K562 (cell line): ENCODE results near the gene ATIC. TPM values are rescaled to one million over a fixed set of nuclear protein-coding genes. Genes with fewer than 3 reads are reported as not detected.

Source experiments
- ATAC-seq: fragments of 200-7000 bp; cut with Tn5 transposase; 3 replicates; pipeline ENCODE4 v1.9.1; 2020; ENCODE audit warnings: moderate library complexity
- BruUV-seq: library from RNA; stranded (reverse); fragments of 400-500 nt; replicated peaks from 2 replicates; lab custom pipeline; 2021; lab: Mats Ljungman, UMichigan
- CTCF ChIA-PET: fragments of 300-600 bp; formaldehyde crosslinking; extraction: SDS; loops from one replicate; lab custom pipeline; 2021; ENCODE audit warnings: low intra/inter-chr PET ratio; lab: Yijun Ruan, JAX
- POLR2A ChIA-PET: fragments of 300-600, 350-650 bp; sonication (Branson Sonifier 250); formaldehyde crosslinking; extraction: SDS; loops from one replicate; lab custom pipeline; 2021; ENCODE audit warnings: antibody characterized with exemption, inconsistent platforms; lab: Yijun Ruan, JAX
- DNase-seq, 4 experiments: peaks; one replicate each; pipeline versions ENCODE4 v3.0.0 to v3.0.0-alpha.2; 2011 to 2018; ENCODE audit warnings: low spot score in 3 of 4, mixed read lengths in 3 of 4; ENCODE audit errors: extremely low read depth in 1 of 4
- FAIRE-seq: peaks from 2 replicates; lab custom pipeline; 2011; peaks lifted over from hg19 to GRCh38; lab: Jason Lieb, UNC
- H2AFZ ChIP-seq: 2 replicates; pipeline ENCODE4 v1.6.0; 2011; ENCODE audit warnings: low read depth, low read length, control low read depth, inconsistent platforms
- H3K27ac ChIP-seq: fragments of 200-600 bp; 3 replicates; pipeline ENCODE4 v1.8.0; 2011; ENCODE audit warnings: low read depth, mild to moderate bottlenecking, control low read depth, inconsistent platforms, low read length, moderate library complexity, mixed read lengths; ENCODE audit errors: extremely low read depth
- H3K27me3 ChIP-seq, 2 experiments: fragments of 300-600 bp in 1 of 2; 2 replicates in 1 of 2; 3 replicates in 1 of 2; pipeline versions ENCODE4 v1.6.0 to v1.8.0; 2011; ENCODE audit warnings: inconsistent platforms in 2 of 2, low read length in 2 of 2, mild to moderate bottlenecking in 1 of 2, mixed read lengths in 1 of 2, moderate library complexity in 1 of 2; ENCODE audit not compliant: control insufficient read depth in 2 of 2, insufficient read depth in 2 of 2
- H3K36me3 ChIP-seq: fragments of 300-600 bp; 3 replicates; pipeline ENCODE4 v1.8.0; 2011; ENCODE audit warnings: mild to moderate bottlenecking, low read length, inconsistent platforms; ENCODE audit not compliant: control insufficient read depth, insufficient read depth
- H3K4me1 ChIP-seq, 2 experiments: fragments of 200-600 bp in 1 of 2; replicated peaks in 1 of 2; 2 replicates in 1 of 2; 3 replicates in 1 of 2; pipeline versions ENCODE4 v1.5.1 to v1.8.0; 2011; ENCODE audit warnings: inconsistent platforms in 2 of 2, low read length in 2 of 2, mild to moderate bottlenecking in 1 of 2, mixed read lengths in 1 of 2, moderate library complexity in 1 of 2; ENCODE audit not compliant: control insufficient read depth in 2 of 2, insufficient read depth in 2 of 2
- H3K4me2 ChIP-seq: 2 replicates; pipeline ENCODE4 v1.6.1; 2011; ENCODE audit warnings: low read length, control low read depth, inconsistent platforms, mixed read lengths; ENCODE audit not compliant: insufficient read depth
- H3K4me3 ChIP-seq: fragments of 200-600 bp; sonication (generic), shearing (Covaris generic); 2 replicates; pipeline ENCODE4 v1.5.1; 2016; ENCODE audit warnings: control low read depth, inconsistent platforms
- H3K79me2 ChIP-seq: fragments of 200-600 bp; 3 replicates; pipeline ENCODE4 v1.8.0; 2011; ENCODE audit warnings: low read length, inconsistent platforms; ENCODE audit not compliant: control insufficient read depth, insufficient read depth
- H3K9ac ChIP-seq, 2 experiments: 2 replicates each; pipeline versions ENCODE4 v1.6.0 to v1.6.1; 2011; ENCODE audit warnings: low read depth in 2 of 2, low read length in 2 of 2, control low read depth in 1 of 2, inconsistent platforms in 1 of 2, mild to moderate bottlenecking in 1 of 2, mixed read lengths in 1 of 2; ENCODE audit not compliant: insufficient read depth in 1 of 2
- H3K9me1 ChIP-seq: one replicate; pipeline ENCODE4 v1.6.0; 2011; ENCODE audit warnings: inconsistent platforms, mild to moderate bottlenecking, low read length, moderate library complexity; ENCODE audit not compliant: control insufficient read depth, insufficient read depth
- H3K9me3 ChIP-seq: replicated peaks from 2 replicates; pipeline ENCODE4 v1.5.1; 2011; ENCODE audit warnings: low read depth, low read length, inconsistent platforms; ENCODE audit not compliant: control insufficient read depth, insufficient read depth
- H4K20me1 ChIP-seq: replicated peaks from 2 replicates; pipeline ENCODE4 v1.6.1; 2011; ENCODE audit warnings: low read length, inconsistent platforms, mixed read lengths; ENCODE audit not compliant: control insufficient read depth, insufficient read depth
- ATF7 ChIP-seq: fragments of 450-650 bp; IDR thresholded peaks from 2 replicates; pipeline ENCODE4 v1.7.1; 2014; ENCODE audit warnings: mild to moderate bottlenecking, moderate library complexity
- CREB3 ChIP-seq: fragments of 450-650 bp; conservative IDR thresholded peaks from 2 replicates; pipeline ENCODE4 v1.6.1; 2016; ENCODE audit warnings: missing genetic modification characterization, low read depth, mild to moderate bottlenecking, missing compliant biosample characterization, moderate library complexity
- CTBP1 ChIP-seq: fragments of 450-650 bp; IDR thresholded peaks from 2 replicates; pipeline ENCODE4 v1.6.1; 2016; ENCODE audit warnings: borderline replicate concordance
- DMBX1 ChIP-seq: fragments of 250-450 bp; sonication (Bioruptor Pico); IDR thresholded peaks from 2 replicates; pipeline ENCODE4 v1.8.0; 2022; ENCODE audit warnings: inconsistent platforms, mild to moderate bottlenecking, moderate library complexity, borderline replicate concordance
- EHMT2 ChIP-seq: fragments of 450-650 bp; IDR thresholded peaks from 2 replicates; pipeline ENCODE4 v1.6.1; 2018; ENCODE audit warnings: antibody characterized with exemption
- ESRRA ChIP-seq: fragments of 450-650 bp; IDR thresholded peaks from 2 replicates; pipeline ENCODE4 v1.6.1; 2014; ENCODE audit warnings: low read depth, mild to moderate bottlenecking, moderate library complexity, borderline replicate concordance
- MEF2A ChIP-seq: IDR thresholded peaks from 2 replicates; pipeline ENCODE4 v1.6.1; 2011; ENCODE audit warnings: low read depth, mild to moderate bottlenecking, low read length, moderate library complexity; ENCODE audit not compliant: control insufficient read depth
- MEF2D ChIP-seq: conservative IDR thresholded peaks from 2 replicates; pipeline ENCODE4 v1.6.1; 2016; ENCODE audit warnings: low read depth, missing genetic modification characterization, missing compliant biosample characterization
- NUFIP1 ChIP-seq: fragments of 450-650 bp; IDR thresholded peaks from 2 replicates; pipeline ENCODE4 v1.6.1; 2018; ENCODE audit not compliant: partially characterized antibody
- SETDB1 ChIP-seq: IDR thresholded peaks from one replicate; pipeline ENCODE4 v1.6.1; 2012; ENCODE audit warnings: low read length, control low read depth, inconsistent platforms
- SMARCA4 ChIP-seq: fragments of 450-650 bp; IDR thresholded peaks from 2 replicates; pipeline ENCODE4 v1.6.1; 2016
- TOE1 ChIP-seq, 2 experiments: fragments of 450-650 bp in 1 of 2; sonication (generic) in 1 of 2; formaldehyde crosslinking in 1 of 2; IDR thresholded peaks; 2 replicates each; pipeline versions ENCODE4 v1.7.1 to v1.8.0; 2016 to 2022; ENCODE audit warnings: borderline replicate concordance in 2 of 2, mild to moderate bottlenecking in 2 of 2, antibody characterized with exemption in 1 of 2, inconsistent platforms in 1 of 2, low read depth in 1 of 2, missing genetic modification reagents in 1 of 2, moderate library complexity in 1 of 2
- YY1 ChIP-seq, 3 experiments: IDR thresholded peaks; 2 replicates each; pipeline ENCODE4 v1.6.1; 2011; ENCODE audit warnings: low read length in 2 of 3, mild to moderate bottlenecking in 2 of 3, moderate library complexity in 2 of 3, borderline replicate concordance in 1 of 3, control low read depth in 1 of 3, low read depth in 1 of 3; ENCODE audit not compliant: insufficient read depth in 3 of 3, insufficient replicate concordance in 2 of 3, control insufficient read depth in 1 of 3, insufficient read length in 1 of 3; ENCODE audit errors: extremely low read depth in 1 of 3
- ZNF263 ChIP-seq: sonication (generic); formaldehyde crosslinking; IDR thresholded peaks from 2 replicates; pipeline ENCODE4 v1.8.0; 2022; ENCODE audit warnings: mild to moderate bottlenecking, missing genetic modification reagents, borderline replicate concordance
- ZNF395 ChIP-seq: fragments of 200-800 bp; sonication (Bioruptor generic); IDR thresholded peaks from 2 replicates; pipeline ENCODE4 v1.6.1; 2017; ENCODE audit warnings: missing genetic modification characterization, missing compliant biosample characterization
- ZNF551 ChIP-seq: fragments of 250-450 bp; sonication (Bioruptor Pico); IDR thresholded peaks from 2 replicates; pipeline ENCODE4 v1.5.0; 2021; ENCODE audit warnings: mild to moderate bottlenecking, moderate library complexity
- ZNF589 ChIP-seq: fragments of 200-800 bp; sonication (Bioruptor generic); IDR thresholded peaks from 2 replicates; pipeline ENCODE4 v1.6.1; 2016; ENCODE audit warnings: low read depth, missing genetic modification characterization, missing compliant biosample characterization
- WGBS: fragments of 100-300 bp; shearing (Covaris generic); methylation state at CpG from one replicate; pipeline ENCODE4 v1.1.6; 2016; ENCODE audit warnings: low coverage, mixed read lengths; ENCODE audit not compliant: insufficient coverage; ENCODE audit errors: missing lambda C conversion rate; 5-methylcytosine and 5-hydroxymethylcytosine counted together
- in situ Hi-C: fragments of 300-500 bp; cut with MboI; formaldehyde crosslinking; loops from 4 replicates; pipeline ENCODE4 v1.15.0; 2018; ENCODE audit warnings: inconsistent platforms, mixed read lengths
- intact Hi-C: fragments of 100-400 bp; cut with micrococcal nuclease; formaldehyde crosslinking; loops from 2 replicates; pipeline ENCODE4 v1.14.2; 2022
- polyA plus RNA-seq, 8 experiments: library from polyadenylated mRNA; depleted of rRNA in 4 of 8; stranded (reverse) in 5 of 8; unstranded in 3 of 8; fragments of >200 nt; fragmentation: Nextera tagmentation in 2 of 8; fragmentation: Illumina TruSeq in 1 of 8; extraction: Ambion mirVana in 2 of 8; extraction: Trizol in 1 of 8; gene quantifications; 2 replicates each; pipeline versions ENCODE4 v1.2.1 to v1.2.3, GENCODE V29; 2011 to 2014; ENCODE audit warnings: inconsistent platforms in 1 of 8, missing spikeins in 1 of 8
- total RNA-seq, 7 experiments: library from RNA; depleted of rRNA in 6 of 7; stranded (reverse); fragments of >200 nt in 6 of 7; fragmentation: Illumina TruSeq in 2 of 7; extraction: Trizol in 2 of 7; gene quantifications; 2 replicates each; pipeline versions ENCODE4 v1.2.1 to v1.2.3, GENCODE V29; 2011 to 2021; ENCODE audit warnings: low replicate concordance in 1 of 7
- TF ChIP-seq, protein P1 (sequence below): fragments of 450-650 bp; IDR thresholded peaks from 2 replicates; pipeline ENCODE4 v1.6.1; 2017; ENCODE audit warnings: mild to moderate bottlenecking, moderate library complexity

Gene ATIC
- total and polyA plus RNA-seq, 9 of the 15 experiments (the other 6 are each of a cell fraction or from before 2014, with no cell fraction given), result 45.6 to 480 (median 212) TPM

- peak in 3 of 4 experiments; percentile 18 to 77 (median 62) for DNase-seq
- 22% methylated on average over 4 of the region's 6 CpGs for WGBS
- Histone ChIP-seq H3K9me3 (peaks cover 2% of the 10 kb centered on the region; the same call in 1 of the 2 replicates), H3K36me3 (no peaks in the 10 kb centered on the region), H4K20me1 (no peaks in the 10 kb centered on the region), H3K27ac (peak overlapping the region; percentile 91), H3K4me3 (no peak overlapping the region), H3K9me1 (no peaks in the 10 kb centered on the region), H3K4me2 (peak overlapping the region; percentile 68), H3K27me3 (no peaks in the 10 kb centered on the region), H3K4me1 (peaks cover under 1 to 3% of the 10 kb centered on the region in 2 experiments; a peak in 3 of 5 replicates), H2AFZ (peak overlapping the region; percentile 98), H3K79me2 (no peaks in the 10 kb centered on the region), H3K9ac (peak overlapping the region; percentile 72 to 79; a peak in 3 of 4 replicates)
- FAIRE-seq, result peak; percentile 84
- intact Hi-C loops (no loop called here), in situ Hi-C loops (no loop called here)
- POLR2A ChIA-PET, result no interaction called here
- peak; percentile 94 for ATAC-seq
- CTCF ChIA-PET, result no interaction called here
- no TSS peak for BruUV-seq
- no peak for TF ChIP-seq ZNF263 (CRISPR knock-in tag)
- TF ChIP-seq ZNF551 (CRISPR knock-in tag), result no peak
- TF ChIP-seq EHMT2, result 0 out of 2 replicates have a peak, but pooled peaks have one; percentile 29
- peak; percentile 83 for TF ChIP-seq MEF2D (tag)
- TF ChIP-seq DMBX1, result no peak
- peak; percentile 84 for TF ChIP-seq CREB3 (tag)
- TF ChIP-seq ATF7, result peak; percentile 89
- TF ChIP-seq SMARCA4, result 0 out of 2 replicates have a peak, but pooled peaks have one; percentile 33
- 0 out of 2 replicates have a peak, but pooled peaks have one; percentile 22 for TF ChIP-seq ZNF395
- peak; percentile 46; the same call in 1 of the 2 replicates for TF ChIP-seq ESRRA
- TF ChIP-seq TOE1 (IDR thresholded peaks at IDR 0.05; ENCODE audit: borderline replicate concordance), result peak; percentile 12; the same call in 1 of the 2 replicates
- no peak for TF ChIP-seq TOE1 (CRISPR knock-in tag; IDR thresholded peaks at IDR 0.05; ENCODE audit: borderline replicate concordance, low read depth)
- TF ChIP-seq YY1 (IDR thresholded peaks at IDR 0.05; ENCODE audit: borderline replicate concordance in 1 of 3, control insufficient read depth in 1 of 3, extremely low read depth in 1 of 3, insufficient read depth in 3 of 3, insufficient read length in 1 of 3, insufficient replicate concordance in 2 of 3, low read depth in 1 of 3, low read length in 2 of 3), result peak in 2 of 3 experiments; percentile 66 to 86
- TF ChIP-seq SETDB1, result no peak
- TF ChIP-seq ZNF589 (CRISPR knock-in tag), result no peak
- TF ChIP-seq MEF2A, result peak; percentile 48; the same call in 1 of the 2 replicates
- TF ChIP-seq NUFIP1, result no peak
- TF ChIP-seq CTBP1, result no peak
- TF ChIP-seq, protein P1, sequence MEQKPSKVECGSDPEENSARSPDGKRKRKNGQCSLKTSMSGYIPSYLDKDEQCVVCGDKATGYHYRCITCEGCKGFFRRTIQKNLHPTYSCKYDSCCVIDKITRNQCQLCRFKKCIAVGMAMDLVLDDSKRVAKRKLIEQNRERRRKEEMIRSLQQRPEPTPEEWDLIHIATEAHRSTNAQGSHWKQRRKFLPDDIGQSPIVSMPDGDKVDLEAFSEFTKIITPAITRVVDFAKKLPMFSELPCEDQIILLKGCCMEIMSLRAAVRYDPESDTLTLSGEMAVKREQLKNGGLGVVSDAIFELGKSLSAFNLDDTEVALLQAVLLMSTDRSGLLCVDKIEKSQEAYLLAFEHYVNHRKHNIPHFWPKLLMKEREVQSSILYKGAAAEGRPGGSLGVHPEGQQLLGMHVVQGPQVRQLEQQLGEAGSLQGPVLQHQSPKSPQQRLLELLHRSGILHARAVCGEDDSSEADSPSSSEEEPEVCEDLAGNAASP, result peak; percentile 96
These were observed 12.5 kb upstream of the ATIC start for GRCh38 chr2:215299337-215299859.
